HG03442 (cell line): ENCODE data around the gene SFSWAP.
"Not testable (repeated sequence)": the region's sequence is repeated elsewhere in the genome, so short reads cannot be mapped to it uniquely, and the experiment has no call there.

ENCODE experiments used
- ATAC-seq: cut with Tn5 transposase; IDR thresholded peaks from one replicate; pipeline ENCODE4 v1.9.1; 2021; ENCODE audit warnings: mild to moderate bottlenecking, moderate library complexity; ENCODE audit not compliant: unreplicated experiment

SFSWAP gene

GRCh38 chr12:131755305-131756113 is 44.6 kb downstream of the SFSWAP start:
- ATAC-seq = no peak

GRCh38 chr12:131756441-131756840 is 45.6 kb downstream of the SFSWAP start:
- no peak for ATAC-seq

- no peak for ATAC-seq
Observed at GRCh38 chr12:131757111-131757510, 46.2 kb downstream of the SFSWAP start.

DNA sequence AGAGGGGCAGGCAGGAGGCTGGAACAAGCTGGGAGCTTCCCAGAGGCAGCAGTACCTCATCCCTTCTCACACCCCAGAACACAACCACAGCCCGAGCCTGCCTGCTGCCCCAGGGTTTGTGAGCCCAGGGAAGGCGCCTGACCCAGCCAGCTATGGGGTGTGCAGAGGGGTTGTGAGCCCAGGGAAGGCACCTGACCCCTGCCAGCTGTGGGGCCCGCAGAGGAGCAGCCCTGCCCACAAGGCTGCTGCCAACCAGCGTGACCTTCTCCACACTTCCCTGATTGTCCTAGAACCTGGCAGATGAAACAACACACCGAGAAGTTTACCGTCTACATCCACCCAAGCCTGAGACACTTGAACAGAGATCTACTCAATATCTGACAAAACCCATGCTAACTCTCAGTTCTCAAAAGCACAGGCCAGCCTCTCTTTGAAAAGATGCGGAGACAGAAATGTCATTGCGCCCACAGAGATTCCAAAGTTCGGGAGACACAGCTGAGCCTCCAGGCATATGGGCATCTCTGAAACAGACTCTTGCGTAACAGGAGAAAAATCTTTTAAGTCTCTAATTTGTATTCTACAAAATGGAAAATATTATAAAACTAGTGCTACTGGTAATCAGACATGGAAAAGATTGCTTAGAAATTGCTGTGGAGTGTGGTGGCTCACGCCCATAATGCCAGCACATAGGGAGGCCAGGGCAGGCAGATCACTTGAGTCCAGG is 47.3 kb downstream of the SFSWAP start:
- ATAC-seq = no peak

GRCh38 chr12:131759176-131759575 is 48.3 kb downstream of the SFSWAP start:
- no peak for ATAC-seq

GRCh38 chr12:131761638-131762037 is 50.7 kb downstream of the SFSWAP start:
- ATAC-seq = no peak

GRCh38 chr12:131764738-131765137 is 53.8 kb downstream of the SFSWAP start:
- no peak for ATAC-seq

DNA sequence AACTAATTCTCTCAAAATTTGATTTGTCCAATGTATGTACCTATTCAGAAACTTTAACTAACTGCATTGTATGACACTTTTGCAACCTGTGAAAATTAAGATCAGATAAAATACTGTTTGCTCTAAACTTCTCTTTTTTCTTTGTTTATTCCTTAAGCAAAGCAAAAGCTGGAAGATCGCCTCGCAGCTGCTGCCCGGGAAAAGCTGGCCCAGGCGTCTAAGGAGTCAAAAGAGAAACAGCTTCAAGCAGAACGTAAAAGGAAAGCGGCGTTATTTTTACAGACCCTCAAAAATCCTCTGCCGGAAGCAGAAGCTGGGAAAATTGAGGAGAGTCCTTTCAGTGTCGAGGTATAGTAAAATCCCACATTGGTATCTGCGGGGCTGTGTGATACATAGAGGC is 55.1 kb downstream of the SFSWAP start:
- no peak for ATAC-seq

- ATAC-seq = no peak
Observed at GRCh38 chr12:131766382-131767107, 55.7 kb downstream of the SFSWAP start.

- ATAC-seq = no peak
Observed at GRCh38 chr12:131770120-131770519, 59.2 kb downstream of the SFSWAP start.

DNA sequence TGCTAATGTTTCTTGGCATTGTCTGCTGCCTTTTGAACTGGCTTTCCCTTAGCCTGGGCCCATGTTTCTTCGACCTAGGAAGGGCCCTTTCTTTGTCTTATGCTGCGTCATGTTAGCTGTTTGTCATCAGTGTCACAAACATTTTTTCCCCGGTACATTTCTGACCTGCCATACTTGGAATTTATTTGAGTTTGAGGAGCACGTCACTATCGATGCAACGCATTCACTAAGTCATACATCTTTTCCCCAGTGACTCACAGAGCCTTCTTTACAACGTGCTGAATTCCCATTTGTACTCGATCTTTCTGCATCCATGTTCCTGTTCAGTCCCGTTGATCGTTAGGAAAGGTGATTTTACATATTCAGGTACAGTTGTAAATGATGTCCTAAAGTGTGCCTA is 61.1 kb downstream of the SFSWAP start:
- no peak for ATAC-seq

DNA sequence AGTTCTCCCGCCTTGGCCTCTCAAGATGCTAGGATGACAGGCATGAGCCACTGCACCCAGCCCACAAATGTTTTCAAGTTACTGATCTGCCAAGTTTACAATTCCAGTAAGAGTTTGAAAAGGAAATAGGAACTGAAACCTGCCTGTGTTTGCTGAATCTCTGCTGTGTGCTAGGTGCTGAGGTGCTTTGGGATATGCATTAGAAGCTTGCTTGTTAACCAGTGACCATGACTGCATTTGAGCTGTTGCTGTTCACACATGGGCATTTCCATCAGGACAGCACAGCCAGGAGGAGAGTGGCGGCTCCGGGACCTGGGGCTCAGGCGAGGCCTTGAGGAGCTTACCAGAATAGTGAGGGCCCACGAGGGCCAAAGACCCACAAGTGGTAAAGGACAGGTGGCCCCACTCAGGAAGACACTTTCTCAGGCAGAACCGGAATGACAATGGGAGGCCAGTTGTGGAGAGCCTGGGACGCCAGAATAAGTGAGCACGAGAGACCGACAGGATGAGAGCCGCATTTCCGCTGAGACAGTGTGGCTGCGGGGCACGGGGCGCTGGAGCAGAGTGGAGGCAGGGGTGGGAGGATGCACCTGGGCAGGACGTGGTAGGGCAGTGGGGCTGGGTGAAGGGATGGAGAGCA is 62.8 kb downstream of the SFSWAP start:
- peak; percentile 64 for ATAC-seq

GRCh38 chr12:131774576-131775391 is 63.9 kb downstream of the SFSWAP start:
- ATAC-seq = no peak

- ATAC-seq = no peak
Observed at GRCh38 chr12:131775392-131776236, 64.7 kb downstream of the SFSWAP start.

- ATAC-seq = peak; percentile 39
Observed at GRCh38 chr12:131776237-131776889, 65.5 kb downstream of the SFSWAP start.

- not testable (repeated sequence) for ATAC-seq
Observed at GRCh38 chr12:131777269-131777668, 66.4 kb downstream of the SFSWAP start.

DNA sequence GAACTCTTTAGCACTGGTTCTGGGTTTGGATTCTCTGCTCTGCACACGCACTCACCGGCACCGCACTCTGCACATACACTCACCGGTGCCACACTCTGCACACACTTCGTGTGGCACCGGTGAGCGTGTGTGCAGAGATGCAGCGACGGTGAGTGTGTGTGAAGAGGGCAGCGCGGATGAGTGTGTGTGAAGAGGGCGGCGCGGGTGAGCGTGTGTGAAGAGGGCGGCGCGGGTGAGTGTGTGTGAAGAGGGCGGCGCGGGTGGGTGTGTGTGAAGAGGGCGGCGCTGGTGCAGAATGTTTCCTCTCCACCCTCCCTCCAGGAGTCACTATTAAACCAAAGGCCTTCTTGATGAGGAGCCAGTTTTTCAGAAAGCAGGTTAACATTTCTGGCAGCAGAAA is 68.1 kb downstream of the SFSWAP start:
- ATAC-seq = no peak

DNA sequence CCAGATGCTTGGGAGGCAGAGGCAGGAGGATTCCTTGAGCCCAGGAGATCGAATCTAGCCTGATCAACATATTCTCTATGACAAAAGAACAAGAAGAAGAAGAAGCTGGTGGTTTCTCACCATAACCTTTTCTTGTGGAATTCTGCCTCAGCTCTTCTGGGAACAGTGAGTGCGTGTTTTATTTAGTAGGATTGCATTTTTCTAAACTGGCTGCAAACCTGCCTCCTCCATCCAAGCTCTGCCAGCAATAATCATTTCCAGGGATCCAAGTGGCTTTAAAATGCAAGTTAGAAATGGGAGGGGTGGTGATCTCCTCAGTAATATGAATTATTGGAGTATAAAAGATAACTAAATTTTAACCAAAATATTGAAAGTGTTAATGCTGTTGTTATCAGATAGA is 71.2 kb downstream of the SFSWAP start:
- no peak for ATAC-seq
